GM19324 (cell line): ENCODE data around the gene FAM156B.
"Not testable (repeated sequence)": the region's sequence is repeated elsewhere in the genome, so short reads cannot be mapped to it uniquely, and the experiment has no call there.

Experiments
- ATAC-seq: cut with Tn5 transposase; IDR thresholded peaks from one replicate; pipeline ENCODE4 v1.9.1; 2021; ENCODE audit warnings: mild to moderate bottlenecking, moderate library complexity; ENCODE audit not compliant: unreplicated experiment, low FRiP score

Gene FAM156B

GRCh38 chrX:52914704-52915103 lies 17.6 kb downstream of the FAM156B start:
- ATAC-seq: not testable (repeated sequence)

- ATAC-seq: peak; percentile 25
Observed at GRCh38 chrX:52923781-52924241, 26.7 kb downstream of the FAM156B start.

- ATAC-seq: not testable (repeated sequence)
Observed at GRCh38 chrX:52930214-52930613, 33.1 kb downstream of the FAM156B start.

- ATAC-seq: no peak
Observed at GRCh38 chrX:52933213-52933612, 36.1 kb downstream of the FAM156B start.

- ATAC-seq: no peak
Observed at GRCh38 chrX:52933976-52934703, 37.0 kb downstream of the FAM156B start.

- ATAC-seq: peak; percentile 95
Observed at GRCh38 chrX:52934704-52935469, 37.8 kb downstream of the FAM156B start.

GRCh38 chrX:52935470-52935784 lies 38.3 kb downstream of the FAM156B start:
- ATAC-seq: not testable (repeated sequence)

GRCh38 chrX:52940704-52941103 lies 43.6 kb downstream of the FAM156B start:
- not testable (repeated sequence) for ATAC-seq

- not testable (repeated sequence) for ATAC-seq
Observed at GRCh38 chrX:52941728-52942127, 44.6 kb downstream of the FAM156B start.

- ATAC-seq: not testable (repeated sequence)
Observed at GRCh38 chrX:52945838-52946494, 48.8 kb downstream of the FAM156B start.

GRCh38 chrX:52947501-52947900 lies 50.4 kb downstream of the FAM156B start:
- ATAC-seq: not testable (repeated sequence)

GRCh38 chrX:52948265-52948664 lies 51.1 kb downstream of the FAM156B start:
- not testable (repeated sequence) for ATAC-seq

GRCh38 chrX:52949325-52949724 lies 52.2 kb downstream of the FAM156B start:
- not testable (repeated sequence) for ATAC-seq

GRCh38 chrX:52949884-52950283 lies 52.8 kb downstream of the FAM156B start:
- not testable (repeated sequence) for ATAC-seq
